ENCODE measurements around the gene CRISPLD2.

DNA sequence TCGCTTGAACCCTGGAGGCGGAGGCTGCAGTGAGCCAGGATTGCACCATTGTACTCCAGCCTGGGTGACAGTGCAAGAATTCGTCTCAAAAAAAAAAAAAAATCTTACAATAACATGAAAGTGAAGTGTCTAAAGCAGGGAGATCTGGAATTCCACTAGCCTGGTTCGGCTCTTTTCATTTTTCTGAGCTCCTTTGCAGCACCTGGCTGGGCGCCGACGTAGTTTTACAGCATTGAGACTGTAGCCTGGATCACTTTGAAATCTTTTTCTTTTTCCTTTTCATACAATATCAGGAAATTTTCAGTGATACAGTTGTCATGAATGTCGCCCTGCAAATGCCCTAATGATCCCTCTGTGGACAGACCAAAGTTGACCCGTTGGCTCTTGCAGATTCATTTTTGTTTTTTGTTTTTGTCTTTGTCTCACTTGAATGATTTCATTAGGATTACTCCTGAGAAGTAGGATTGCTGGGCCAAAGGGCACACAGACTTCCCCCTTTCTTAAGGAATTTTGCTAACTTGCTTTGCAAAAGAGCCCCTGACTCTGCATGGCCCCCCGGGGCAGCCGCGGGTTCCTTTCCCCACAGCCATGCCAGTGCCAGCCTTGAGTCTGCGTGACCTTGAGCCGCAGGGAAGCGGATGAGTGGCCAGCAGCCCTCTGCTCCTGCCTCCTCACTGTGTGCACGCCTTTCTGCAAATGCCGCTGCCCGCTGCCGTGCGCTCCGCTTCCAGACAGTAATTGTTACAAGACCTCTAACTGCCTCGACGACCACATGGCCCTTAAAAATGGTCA is 28.0 kb downstream of the CRISPLD2 start:
- no peak for TF ChIP-seq EZH2phosphoT487 (IDR thresholded peaks at IDR 0.05; ENCODE audit: borderline replicate concordance)
- TF ChIP-seq CTCF (conservative IDR thresholded peaks at IDR 0.05; ENCODE audit: low read length): no peak

Data from Loucy (cell line).